HUDEP-2 (cell line): ENCODE results near the gene PTH2.
A peak's percentile ranks its signal among the peaks of the same experiment; 100 is the strongest.
"Not testable (repeated sequence)": the region's sequence is repeated elsewhere in the genome, so short reads cannot be mapped to it uniquely, and the experiment has no call there.

ENCODE experiments used
- DNase-seq, 76 experiments: peaks; one replicate each; lab custom pipeline; 2025; ENCODE audit not compliant: unreplicated experiment in 76 of 76; lab: John Stamatoyannopoulos, UW

Gene PTH2, protein sequence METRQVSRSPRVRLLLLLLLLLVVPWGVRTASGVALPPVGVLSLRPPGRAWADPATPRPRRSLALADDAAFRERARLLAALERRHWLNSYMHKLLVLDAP

GRCh38 chr19:49423071-49423984, at the start of gene PTH2:
PTH2 (minus strand) TSS chr19:49423441; CDS start chr19:49423339, 102 bp downstream.
- DNase-seq = no peak

- DNase-seq = no peak
These were observed 49.7 kb upstream of the PTH2 start for GRCh38 chr19:49472936-49473335.

DNA sequence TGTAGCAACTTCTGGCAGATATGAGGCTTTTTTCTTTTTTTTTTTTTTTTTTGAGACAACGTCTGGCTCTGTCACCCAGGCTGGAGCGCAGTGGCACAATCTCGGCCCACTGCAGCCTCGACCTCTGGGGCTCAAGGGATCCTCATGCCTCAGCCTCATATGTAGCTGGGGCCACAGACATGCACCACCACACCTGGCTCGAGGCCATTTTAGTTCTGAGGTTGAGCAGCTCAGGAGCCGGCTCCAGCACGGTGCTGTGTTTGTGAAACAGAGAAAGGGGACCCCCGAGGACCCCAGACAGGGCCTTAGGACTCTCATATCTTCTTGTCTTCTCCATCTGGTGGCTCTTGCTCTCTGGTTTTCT, 47.4 kb upstream of the PTH2 start:
- DNase-seq = no peak

DNA sequence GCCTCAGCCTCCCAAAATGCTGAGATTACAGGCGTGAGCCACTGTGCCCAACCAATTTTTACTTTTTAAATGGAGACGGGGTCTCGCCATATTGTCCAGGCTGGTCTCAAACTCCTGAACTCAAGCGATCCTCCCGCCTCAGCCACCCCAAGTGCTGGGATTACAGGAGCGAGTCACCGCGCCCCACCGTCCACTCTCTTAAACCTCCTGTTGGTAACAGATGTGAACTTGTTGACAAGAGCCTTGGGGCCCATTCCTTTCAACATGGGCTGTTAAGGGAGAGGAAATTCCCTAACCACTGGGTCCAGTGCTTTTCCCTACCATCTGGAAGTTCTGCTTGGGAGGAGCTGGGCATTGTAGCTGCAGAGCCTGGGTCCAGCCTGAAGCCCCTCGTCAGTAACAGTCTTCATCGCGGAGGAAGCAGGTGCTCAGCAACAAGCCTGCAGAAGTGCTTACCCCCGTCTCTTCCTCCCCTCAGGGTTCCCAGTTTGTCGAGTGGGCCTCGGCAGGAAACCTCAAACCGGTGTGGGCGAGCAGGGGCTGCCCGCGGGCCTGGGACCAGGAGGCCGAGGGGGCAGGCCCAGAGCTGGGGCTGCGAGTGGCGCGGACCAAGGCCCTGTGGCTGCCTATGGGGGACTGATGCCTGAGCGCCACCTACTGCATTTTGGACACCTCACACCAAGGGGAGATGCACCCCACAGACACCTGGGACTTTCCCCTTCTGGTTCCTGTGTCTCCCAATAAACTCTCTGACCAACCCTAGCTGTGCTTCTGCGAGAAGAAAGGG, 46.8 kb upstream of the PTH2 start:
- peak in 7 of 76 experiments; percentile 12 to 34 (median 22) for DNase-seq

DNA sequence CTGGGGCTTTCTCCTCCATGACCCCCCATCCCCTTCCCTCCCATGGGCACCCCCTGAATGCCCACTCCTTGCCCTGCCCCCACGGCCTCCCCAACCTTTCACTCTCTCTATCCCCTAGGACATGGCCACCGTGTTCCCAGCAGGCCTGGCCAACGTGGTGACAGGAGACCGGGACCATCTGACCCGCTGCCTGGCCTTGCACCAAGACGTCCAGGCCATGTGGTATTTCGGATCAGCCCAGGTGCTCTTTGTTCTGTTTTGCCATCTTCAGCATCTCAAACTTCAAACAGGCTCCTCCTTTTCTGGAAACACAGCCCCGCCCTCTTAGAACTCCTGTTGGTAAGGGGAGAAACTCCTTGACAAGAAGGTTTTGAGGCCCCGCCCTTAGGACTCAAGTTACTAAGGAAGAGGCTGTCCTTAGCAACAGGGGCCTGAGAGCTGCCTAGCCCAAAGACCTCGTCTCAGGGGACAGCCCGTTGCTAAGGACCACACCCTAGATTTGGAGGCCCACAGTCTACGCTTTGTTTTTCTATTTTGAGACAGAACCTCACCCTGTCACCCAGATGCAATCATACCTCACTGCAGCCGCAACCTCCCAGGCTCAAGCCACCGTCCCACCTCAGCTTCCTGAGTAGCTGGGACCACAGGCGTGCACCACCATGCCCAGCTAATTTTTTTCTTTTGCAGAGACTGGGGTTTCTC, 45.7 kb upstream of the PTH2 start:
- DNase-seq = peak in 67 of 76 experiments; percentile 33 to 88 (median 74)

DNA sequence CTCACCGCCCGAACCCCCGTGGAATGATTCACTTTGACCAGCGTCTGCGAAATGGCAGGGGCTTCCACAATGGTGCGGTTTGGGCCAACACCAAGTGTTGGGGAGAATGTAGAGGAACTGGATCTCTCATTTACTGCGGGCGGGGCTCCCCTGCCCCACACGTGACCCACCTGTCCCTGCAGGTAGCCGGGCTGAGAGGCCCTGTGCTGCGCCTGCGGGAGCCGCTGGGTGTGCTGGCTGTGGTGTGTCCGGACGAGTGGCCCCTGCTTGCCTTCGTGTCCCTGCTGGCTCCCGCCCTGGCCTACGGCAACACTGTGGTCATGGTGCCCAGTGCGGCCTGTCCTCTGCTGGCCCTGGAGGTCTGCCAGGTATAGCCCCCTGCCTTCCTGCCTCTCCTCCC, 45.0 kb upstream of the PTH2 start:
- DNase-seq = no peak

GRCh38 chr19:49465371-49465770, 42.1 kb upstream of the PTH2 start:
- DNase-seq = no peak

DNA sequence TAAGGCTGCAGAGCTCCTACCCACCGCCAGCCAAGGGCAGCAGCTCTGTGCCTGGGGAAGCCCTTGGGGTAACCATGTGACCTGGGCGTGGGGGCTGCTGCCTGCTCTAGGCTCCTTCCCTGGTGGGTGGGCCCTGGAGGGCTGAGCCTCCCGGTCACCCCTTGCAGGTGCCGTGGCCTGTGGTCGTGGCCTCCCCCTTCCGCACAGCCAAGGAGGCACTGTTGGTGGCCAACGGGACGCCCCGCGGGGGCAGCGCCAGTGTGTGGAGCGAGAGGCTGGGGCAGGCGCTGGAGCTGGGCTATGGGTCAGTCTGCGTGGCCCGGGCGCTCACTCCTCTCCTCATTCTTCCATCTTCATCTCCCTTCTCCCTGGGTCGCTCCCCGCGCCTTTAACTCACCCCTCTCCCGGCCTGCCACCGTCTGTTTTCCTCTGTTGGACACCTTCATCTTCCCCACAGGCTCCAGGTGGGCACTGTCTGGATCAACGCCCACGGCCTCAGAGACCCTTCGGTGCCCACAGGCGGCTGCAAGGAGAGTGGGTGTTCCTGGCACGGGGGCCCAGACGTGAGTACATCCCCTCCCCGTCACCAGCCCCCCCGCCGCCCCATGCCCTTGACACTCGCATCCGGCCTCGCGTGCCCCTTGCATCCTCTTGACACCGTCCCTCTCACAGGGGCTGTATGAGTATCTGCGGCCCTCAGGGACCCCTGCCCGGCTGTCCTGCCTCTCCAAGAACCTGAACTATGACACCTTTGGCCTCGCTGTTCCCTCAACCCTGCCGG, 40.9 kb upstream of the PTH2 start:
- DNase-seq = no peak

- DNase-seq = no peak
These were observed 39.3 kb upstream of the PTH2 start for GRCh38 chr19:49462492-49462891.

GRCh38 chr19:49461656-49462055, 38.4 kb upstream of the PTH2 start:
- DNase-seq = no peak

DNA sequence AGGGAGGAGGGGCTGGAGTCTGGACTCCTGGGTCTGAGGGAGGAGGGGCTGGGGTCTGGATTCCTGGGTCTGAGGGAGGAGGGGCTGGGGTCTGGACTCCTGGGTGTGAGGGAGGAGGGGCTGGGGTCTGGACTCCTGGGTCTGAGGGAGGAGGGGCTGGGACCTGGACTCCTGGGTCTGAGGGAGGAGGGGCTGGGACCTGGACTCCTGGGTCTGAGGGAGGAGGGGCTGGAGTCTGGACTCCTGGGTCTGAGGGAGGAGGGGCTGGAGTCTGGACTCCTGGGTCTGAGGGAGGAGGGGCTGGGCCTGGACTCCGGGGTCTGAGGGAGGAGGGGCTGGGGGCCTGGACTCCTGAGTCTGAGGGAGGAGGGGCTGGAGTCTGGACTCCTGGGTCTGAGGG, 37.9 kb upstream of the PTH2 start:
- not testable (repeated sequence) for DNase-seq

DNA sequence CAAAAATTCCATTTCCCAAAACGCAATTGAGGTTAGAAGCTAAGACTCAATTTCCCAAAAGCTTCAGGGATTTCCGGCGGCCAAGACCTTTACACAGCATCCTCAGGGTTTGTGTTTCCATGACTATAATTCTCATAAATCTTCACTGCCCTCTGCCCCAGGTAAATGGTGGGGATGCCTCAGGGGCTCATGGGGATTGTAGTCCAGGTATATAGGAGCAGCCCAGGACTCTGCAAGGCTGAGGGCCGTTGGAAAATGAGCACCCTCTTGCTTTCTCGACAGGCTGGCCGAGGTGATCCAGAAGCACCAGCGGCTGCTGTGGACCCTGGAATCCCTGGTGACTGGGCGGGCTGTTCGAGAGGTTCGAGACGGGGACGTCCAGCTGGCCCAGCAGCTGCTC, 36.1 kb upstream of the PTH2 start:
- DNase-seq = no peak

GRCh38 chr19:49458567-49458903, 35.3 kb upstream of the PTH2 start:
- DNase-seq = no peak

GRCh38 chr19:49456326-49456725, 33.1 kb upstream of the PTH2 start:
- no peak for DNase-seq

GRCh38 chr19:49455773-49456172, 32.5 kb upstream of the PTH2 start:
- no peak for DNase-seq

- no peak for DNase-seq
These were observed 30.6 kb upstream of the PTH2 start for GRCh38 chr19:49453757-49454240.

DNA sequence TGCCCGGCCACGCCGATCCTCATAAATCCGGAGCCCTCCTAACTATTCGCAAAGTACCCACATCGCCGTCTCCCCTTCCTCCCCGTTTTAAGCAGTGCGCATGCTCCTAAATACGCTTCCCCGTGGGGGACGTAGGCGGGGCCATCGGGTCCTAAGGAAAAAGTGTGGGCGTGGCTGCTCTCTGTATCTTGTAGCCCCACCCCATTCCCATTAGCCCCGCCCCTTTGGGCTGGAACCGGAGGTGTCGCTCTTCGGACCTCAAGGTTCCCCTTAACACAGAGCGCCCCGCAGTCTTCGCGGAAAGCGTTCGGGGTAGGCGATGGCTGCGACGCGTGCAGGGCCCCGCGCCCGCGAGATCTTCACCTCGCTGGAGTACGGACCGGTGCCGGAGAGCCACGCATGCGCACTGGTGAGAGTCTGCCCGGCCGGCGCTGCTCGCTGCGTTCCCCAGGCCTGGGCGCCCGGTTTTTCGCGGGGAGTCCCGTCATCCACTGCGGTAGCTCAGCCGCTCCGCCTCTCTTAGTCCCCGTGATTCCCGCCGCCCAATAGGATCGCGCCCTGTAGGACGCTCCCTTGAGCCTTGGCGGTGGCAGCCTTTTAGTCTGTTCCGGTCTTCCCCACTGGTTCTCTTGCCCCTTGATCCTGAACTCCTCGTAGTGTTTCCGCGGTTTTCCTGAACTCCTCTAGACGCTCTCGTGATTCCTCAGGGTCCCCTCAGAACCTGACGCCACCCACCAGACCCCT, 29.9 kb upstream of the PTH2 start, which contains the start of gene ALDH16A1:
ALDH16A1 (plus strand) TSS at position 213 of the 744 bp plus-strand sequence; CDS start at position 320, 107 bp downstream.
- peak in 75 of 76 experiments; percentile 60 to 100 (median 98) for DNase-seq

GRCh38 chr19:49451430-49452181, 28.4 kb upstream of the PTH2 start, which contains the start of gene PIH1D1:
PIH1D1 (minus strand) TSS chr19:49451814; CDS start chr19:49451574, 240 bp downstream.
- DNase-seq = peak in 75 of 76 experiments; percentile 80 to 100 (median 99)
